Choroid plexus epithelial cell (primary cell): Measurements from ENCODE around the gene CABP1.

ENCODE experiments used
- DNase-seq: peaks from one replicate; pipeline ENCODE4 v3.0.0-alpha.2; 2010; ENCODE audit warnings: low read depth
- H3K4me3 ChIP-seq: 2 replicates; pipeline ENCODE4 v1.5.1; 2011; ENCODE audit warnings: low read depth, mild to moderate bottlenecking, control low read depth, low read length, moderate library complexity
- TF ChIP-seq, protein P1 (sequence below): conservative IDR thresholded peaks from 2 replicates; pipeline ENCODE4 v1.5.1; 2011; ENCODE audit warnings: low read depth, mild to moderate bottlenecking, control low read depth, inconsistent platforms, low read length, moderate library complexity

Gene CABP1

DNA sequence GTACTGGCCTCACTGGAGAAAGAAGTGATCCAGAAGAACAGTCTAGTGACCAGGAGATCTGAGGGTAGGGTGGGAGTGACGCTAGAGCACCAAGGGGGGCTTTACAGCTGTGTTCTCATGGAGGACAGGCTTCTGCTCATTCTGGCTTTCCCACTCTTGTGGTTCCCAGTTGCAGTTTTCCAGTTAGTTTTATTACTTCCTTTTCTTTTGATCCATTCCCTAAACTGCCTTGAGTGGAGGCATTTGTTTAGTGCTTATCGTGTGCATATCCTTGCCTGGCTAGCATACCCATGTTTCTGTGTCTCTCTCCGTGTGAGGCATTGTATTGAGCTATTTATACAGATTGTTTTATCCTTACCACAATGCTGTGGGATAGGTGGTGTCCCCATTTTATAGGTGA, 50.6 kb downstream of the CABP1 start:
- no peak overlapping the region for H3K4me3 ChIP-seq
- TF ChIP-seq, protein P1, sequence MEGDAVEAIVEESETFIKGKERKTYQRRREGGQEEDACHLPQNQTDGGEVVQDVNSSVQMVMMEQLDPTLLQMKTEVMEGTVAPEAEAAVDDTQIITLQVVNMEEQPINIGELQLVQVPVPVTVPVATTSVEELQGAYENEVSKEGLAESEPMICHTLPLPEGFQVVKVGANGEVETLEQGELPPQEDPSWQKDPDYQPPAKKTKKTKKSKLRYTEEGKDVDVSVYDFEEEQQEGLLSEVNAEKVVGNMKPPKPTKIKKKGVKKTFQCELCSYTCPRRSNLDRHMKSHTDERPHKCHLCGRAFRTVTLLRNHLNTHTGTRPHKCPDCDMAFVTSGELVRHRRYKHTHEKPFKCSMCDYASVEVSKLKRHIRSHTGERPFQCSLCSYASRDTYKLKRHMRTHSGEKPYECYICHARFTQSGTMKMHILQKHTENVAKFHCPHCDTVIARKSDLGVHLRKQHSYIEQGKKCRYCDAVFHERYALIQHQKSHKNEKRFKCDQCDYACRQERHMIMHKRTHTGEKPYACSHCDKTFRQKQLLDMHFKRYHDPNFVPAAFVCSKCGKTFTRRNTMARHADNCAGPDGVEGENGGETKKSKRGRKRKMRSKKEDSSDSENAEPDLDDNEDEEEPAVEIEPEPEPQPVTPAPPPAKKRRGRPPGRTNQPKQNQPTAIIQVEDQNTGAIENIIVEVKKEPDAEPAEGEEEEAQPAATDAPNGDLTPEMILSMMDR, result no peak
- DNase-seq, result no peak

DNA sequence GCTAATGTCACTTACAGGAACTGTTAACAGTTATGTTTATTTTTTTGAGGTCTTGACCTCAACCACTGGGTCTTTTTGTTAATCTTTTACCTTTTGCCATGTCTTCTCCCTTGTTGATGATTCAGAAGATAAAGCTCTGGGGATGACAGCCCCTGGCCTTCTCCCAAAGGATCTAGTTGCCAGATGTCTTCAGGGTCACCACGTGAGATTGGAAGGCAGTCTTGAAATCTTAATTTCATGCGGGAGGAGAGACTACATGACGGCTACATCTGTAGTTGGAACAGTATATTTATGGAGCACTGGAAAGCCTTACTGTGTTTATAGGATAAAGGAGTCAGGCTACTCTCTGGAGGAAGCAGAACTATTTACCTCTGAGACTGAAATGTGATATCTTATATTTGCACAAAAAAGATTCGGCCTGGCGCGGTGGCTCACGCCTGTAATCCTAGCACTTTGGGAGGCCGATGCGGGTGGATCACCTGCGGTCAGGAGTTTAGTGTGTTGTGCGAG, 52.2 kb downstream of the CABP1 start:
- peak; percentile 19 for DNase-seq
- TF ChIP-seq, protein P1, result no peak
- H3K4me3 ChIP-seq, result no peak overlapping the region

DNA sequence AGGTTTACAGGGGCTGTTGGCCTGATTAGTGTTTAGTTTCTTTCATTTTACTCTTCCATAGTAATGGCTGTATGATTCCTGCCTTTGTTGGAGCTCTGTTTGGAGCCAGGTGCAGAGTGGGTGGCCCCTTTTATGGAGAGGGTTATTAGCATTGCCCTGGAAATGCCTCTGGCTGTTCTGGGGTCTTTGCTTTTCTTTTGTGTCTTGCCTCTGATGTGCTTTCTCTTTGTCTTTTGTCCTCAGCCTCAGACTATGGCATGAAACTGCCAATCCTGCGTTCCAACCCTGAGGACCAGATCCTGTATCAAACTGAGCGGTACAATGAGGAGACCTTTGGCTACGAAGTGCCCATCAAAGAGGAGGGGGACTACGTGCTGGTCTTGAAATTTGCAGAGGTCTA, 53.4 kb downstream of the CABP1 start:
- TF ChIP-seq, protein P1, result no peak
- H3K4me3 ChIP-seq, result no peak overlapping the region
- no peak for DNase-seq

DNA sequence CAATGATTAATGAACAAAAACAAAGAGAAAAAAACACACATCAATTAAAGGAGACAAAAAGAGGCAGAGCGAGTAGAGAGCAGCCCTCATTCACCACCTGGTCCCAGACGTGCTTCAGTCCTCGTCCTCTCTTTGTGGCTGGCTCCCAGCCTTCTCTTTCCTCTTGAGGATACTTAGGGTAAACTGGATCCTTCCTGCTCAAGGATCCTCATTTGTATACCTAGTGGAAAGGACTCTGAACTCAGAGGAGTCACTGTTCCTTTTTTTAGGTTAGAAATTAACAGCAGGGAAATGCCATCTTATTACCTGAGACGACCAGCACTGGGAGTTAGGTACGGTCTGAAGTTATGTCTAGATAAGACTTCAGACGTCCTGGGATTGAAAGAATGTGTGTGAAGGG, 56.2 kb downstream of the CABP1 start:
- no peak overlapping the region for H3K4me3 ChIP-seq
- no peak for DNase-seq
- TF ChIP-seq, protein P1, result no peak

DNA sequence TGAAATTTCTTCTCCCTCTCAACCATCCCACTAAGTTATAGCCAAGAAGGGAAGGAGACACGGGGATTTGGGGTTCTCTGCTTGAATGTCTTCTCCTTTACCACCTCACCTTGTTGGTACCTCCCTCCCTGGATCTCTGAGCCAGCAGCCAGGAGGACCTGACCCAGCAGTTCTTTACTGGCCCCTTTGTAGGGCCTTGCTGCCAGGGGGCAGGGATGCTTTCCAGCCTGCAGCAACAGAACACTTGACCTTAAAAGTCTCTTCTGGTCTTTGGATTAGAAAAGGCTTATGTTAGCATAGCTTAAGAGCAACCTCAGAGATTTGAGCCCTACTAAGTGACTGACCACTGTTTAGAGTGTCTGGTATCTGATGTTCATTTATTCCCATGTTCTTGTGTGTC, 56.9 kb downstream of the CABP1 start:
- TF ChIP-seq, protein P1, result no peak
- no peak for DNase-seq
- H3K4me3 ChIP-seq, result no peak overlapping the region

DNA sequence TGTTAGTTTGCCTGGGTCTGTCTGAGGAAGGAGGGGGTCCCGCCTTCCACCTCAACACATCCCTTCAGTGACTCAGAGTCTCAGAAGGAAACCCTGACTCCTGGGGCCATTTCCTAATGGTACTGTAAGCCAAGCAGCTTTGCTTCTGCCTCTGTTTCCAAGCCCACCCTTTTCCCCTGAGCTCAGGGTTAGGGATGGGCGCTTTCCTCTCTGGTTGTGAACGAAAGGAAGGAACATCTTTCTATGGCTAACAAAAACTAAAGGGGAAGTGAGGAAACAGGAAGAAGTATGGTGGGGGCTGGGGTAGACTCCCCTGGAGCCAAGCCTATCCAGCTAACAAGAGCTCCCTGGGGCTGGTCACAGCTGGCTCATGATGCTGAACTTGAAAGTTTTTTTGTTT, 58.2 kb downstream of the CABP1 start:
- no peak overlapping the region for H3K4me3 ChIP-seq
- no peak for DNase-seq
- TF ChIP-seq, protein P1, result no peak

DNA sequence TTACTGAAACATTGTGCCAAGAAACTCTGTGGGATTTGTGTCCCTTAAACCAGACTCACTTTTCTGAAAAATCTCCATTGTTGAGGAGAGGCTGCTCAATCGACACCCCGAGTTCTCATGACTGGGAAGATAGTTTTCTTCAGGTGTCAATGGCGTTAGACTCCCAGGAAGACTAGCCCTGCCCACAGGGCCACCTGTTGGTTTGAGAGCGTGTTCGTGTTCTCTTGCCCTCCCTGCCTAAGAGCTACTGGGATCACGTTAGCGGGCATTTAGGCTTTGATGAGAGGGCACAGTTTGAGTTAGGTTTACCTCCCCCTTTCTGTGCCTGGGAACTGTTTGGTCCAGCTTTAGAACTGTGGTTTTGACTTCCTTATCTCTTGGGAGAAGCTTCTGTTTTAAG, 59.1 kb downstream of the CABP1 start:
- DNase-seq, result no peak
- TF ChIP-seq, protein P1, result no peak
- H3K4me3 ChIP-seq, result no peak overlapping the region
